GM21825 (cell line): ENCODE data around the gene UGGT2.
"Not testable (repeated sequence)": the region's sequence is repeated elsewhere in the genome, so short reads cannot be mapped to it uniquely, and the experiment has no call there.

Experiments used
- ATAC-seq: cut with Tn5 transposase; IDR thresholded peaks from one replicate; pipeline ENCODE4 v1.9.1; 2021; ENCODE audit warnings: mild to moderate bottlenecking, moderate library complexity; ENCODE audit not compliant: unreplicated experiment

UGGT2 gene

DNA sequence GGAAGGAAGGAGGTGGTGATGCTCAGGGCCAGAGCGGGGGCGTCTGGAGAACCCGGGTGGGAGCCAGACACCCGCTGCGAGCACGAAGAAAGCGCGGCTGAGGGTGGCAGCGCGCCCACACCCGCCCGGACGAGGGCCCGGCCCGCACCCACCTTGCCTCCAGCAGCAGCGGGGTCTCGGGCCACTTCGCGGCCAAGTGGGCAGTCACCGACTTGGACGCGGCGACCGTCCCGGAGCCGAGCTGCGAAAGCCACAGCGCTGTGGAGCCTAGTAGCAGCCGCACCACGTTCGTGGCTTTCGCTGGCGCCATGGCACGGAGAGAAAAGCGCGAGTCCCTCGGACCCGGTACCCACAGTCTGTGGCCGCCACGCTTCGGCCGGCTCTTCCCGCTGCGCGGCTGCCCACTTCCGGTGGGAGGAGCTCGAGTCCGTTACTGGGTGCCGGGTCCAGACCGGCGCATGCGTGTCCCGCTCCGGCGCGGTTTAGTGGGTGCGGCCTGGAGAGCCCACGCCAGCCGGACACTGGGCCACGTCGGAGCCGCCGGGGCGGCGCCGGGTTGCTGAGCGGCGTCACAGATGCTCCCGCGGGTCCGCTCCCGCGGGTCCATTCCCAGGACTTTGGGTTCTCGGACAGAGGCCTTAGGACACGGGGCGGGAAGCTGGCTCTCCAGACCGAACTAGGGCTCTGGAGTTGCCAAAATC, at the start of gene UGGT2:
Gene UGGT2 (minus strand): TSS at position 399 of the 701 bp plus-strand sequence. CDS start 89 bp downstream, at position 310.
- peak; percentile 95 for ATAC-seq

- no peak for ATAC-seq
These were observed 47.4 kb upstream of the UGGT2 start for GRCh38 chr13:96100457-96101220.

GRCh38 chr13:96093296-96094006, 40.2 kb upstream of the UGGT2 start:
- ATAC-seq, result no peak

GRCh38 chr13:96091164-96092117, 38.2 kb upstream of the UGGT2 start:
- no peak for ATAC-seq

GRCh38 chr13:96090240-96091101, 37.3 kb upstream of the UGGT2 start:
- ATAC-seq, result no peak

DNA sequence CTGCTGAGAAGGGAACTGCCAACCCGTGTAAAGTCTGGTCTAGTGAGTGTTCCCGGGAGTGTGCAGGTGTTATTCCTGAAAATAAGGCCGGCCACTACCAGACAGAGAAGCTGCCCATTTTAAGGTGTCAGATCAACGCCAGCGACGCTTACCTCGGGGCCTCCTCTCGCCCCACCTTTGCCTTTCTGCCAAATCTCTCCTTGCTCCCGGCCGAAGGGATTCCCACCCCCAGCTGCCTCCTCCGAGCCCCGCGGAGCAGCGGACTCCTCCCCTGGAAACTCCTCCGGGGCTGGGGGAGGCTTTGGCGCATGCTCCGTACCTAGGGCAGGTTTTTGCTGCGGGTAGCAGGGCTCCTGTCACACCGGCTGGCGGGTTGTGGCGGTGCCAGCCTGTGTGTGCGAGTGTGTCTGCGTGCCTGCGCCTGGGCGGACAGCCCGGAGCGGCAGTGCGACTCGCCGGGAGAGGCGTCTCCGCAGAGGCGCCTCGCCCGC, 36.6 kb upstream of the UGGT2 start, which contains the start of gene HS6ST3:
Gene HS6ST3 (plus strand): TSS at position 359 of the 491 bp plus-strand sequence.
- no peak for ATAC-seq

DNA sequence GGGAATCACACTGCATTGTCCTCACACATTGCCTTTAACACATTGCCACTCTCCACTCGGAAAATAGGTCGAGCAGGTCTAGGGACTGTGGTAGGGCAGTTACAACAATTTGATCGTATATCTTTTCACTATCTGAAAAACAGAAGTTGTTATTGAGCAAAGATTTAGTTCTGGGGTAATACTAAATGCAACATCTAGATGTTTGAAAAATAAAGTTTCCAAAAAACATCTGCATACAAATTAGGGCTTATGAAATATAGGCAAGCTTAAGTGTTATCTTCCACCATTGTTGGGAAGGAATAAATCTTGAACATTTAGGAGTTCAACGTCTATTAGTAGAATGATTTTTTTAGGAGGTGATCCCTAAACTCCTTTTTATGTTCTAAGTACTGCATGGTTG, 35.9 kb upstream of the UGGT2 start:
- no peak for ATAC-seq

DNA sequence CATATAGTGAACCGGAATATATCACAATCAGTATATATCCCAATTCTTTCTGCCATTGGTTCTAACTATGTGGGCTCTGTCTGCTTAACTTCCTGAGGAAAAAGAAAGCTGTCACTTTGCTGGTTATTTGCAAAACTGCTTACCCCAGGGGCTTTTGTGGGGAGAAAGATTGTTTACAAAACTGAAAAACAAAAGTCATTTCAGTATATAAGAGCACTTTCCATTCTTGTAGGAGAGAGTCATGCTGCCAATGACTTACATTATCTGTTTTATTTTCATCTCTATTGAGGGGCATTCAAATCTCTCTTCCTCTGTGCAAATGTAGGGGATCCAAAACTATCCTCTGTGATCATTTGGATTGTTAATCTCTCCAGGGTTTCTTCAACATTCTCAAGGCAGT, 33.5 kb upstream of the UGGT2 start:
- no peak for ATAC-seq

- no peak for ATAC-seq
These were observed 29.4 kb upstream of the UGGT2 start for GRCh38 chr13:96082640-96083039.

- ATAC-seq, result no peak
These were observed 28.7 kb upstream of the UGGT2 start for GRCh38 chr13:96081888-96082287.

DNA sequence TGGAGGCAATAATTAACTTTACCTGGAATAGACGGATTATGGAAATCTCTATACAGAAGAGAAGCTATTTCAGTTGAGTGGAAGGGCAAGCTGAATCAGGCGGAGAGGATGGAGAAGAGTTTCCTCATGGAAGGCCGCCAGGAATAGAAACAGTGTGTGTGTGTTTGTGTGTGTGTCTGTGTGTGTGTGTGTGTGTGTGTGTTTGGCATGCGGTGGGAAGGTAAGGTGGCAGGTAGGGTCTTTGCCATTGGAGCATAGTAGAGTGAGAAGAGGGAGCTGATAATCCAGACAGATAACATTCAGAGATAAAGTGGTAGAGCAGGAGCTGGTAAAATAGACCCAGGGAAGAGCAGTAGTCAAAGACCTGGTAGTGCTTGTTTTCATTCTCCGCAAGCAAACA, 27.5 kb upstream of the UGGT2 start:
- no peak for ATAC-seq

DNA sequence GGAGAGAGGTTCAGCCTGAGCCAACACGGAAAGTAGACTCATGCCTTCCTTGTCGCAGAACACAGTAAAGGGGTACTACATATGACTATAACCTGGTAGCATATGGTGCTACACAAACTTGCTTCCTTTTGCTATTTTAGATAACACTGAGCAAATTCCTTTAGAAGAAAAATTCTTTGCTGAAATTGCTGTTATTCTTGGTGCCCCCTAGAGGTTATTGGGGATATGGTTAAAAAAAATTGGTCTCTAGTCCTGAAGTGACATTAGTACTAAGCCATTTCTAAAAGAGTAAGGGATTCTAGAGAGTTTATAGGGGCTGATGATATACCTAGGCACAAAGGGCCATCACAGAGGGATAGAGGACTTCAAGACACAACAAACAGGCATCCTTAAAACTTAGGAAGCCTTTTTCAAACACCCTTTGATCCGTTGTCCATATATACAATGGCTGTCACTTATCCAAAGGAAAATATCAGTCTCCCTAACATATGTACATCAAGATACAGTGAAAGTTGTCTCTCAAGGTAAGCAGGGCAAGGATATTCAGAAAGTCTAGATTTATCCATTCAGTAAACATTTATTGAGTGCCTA, 22.8 kb upstream of the UGGT2 start:
- ATAC-seq, result no peak

- ATAC-seq, result no peak
These were observed 19.2 kb upstream of the UGGT2 start for GRCh38 chr13:96072392-96072791.

DNA sequence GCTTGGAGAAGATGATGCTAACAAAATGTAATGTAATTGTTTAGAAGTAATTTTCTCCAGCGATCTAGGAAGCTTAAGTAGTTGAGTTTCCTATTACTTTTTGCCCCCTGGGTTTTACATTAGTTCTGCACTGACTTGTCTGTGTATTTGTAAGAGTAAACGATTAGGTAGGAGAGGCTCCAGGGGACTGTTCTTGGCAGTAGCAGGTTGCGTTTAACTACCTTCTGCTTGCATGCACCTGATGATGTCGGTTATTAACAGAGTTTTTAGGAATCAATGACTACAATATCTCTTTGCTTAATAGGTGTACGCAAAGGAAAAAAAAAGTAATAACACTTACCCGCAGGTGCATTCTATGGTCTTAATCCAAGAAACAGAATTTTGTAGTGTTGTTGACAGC, 18.3 kb upstream of the UGGT2 start:
- no peak for ATAC-seq

DNA sequence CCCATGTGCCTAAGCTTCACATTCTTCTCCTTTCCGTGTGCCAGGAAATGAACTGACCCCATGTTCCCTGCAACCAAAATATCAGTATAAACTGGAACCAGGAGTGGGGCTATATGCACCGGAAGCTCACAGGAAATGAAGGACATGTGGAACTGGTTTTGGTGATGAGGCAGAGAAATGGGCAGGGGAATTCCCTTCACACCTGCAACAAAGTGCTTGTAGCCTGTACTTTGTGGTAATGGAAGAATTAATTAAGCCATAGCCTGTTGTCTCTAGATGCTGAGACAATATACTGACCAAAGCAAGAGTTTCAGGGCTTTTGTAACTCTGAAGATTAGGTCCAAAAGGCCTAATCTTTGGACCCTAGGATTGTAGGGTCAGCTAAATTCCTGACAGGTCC, 15.5 kb upstream of the UGGT2 start:
- ATAC-seq, result no peak

GRCh38 chr13:96065849-96066248, 12.6 kb upstream of the UGGT2 start:
- no peak for ATAC-seq

GRCh38 chr13:96052656-96053002, 572 bp downstream of the UGGT2 start:
- ATAC-seq, result peak; percentile 42

DNA sequence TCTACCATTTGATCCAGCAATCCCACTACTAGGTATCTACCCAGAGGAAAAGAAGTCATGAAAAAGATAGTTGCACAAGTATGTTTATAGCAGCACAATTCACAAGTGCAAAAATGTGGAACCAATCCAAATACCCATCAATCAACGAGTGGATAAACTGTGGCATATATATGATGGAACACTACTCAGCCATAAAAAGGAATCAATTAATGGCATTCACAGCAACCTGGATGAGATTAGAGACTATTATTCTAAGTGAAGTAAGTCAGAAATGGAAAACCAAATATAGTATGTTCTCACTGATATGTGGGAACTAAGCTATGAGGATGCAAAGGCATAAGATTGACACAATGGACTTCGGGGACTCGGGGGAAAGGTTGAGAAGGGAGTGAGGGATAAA, 1.3 kb downstream of the UGGT2 start:
- not testable (repeated sequence) for ATAC-seq

- not testable (repeated sequence) for ATAC-seq
These were observed 1.7 kb downstream of the UGGT2 start for GRCh38 chr13:96051491-96051890.
